Peyer's patch (tissue), 4 donors: ENCODE results near the gene POLR1F. TPM values are rescaled to one million over a fixed set of nuclear protein-coding genes. Genes with fewer than 3 reads are reported as not detected.

Source experiments
- DNase-seq, 3 donors: peaks; one replicate each; pipeline ENCODE4 v3.0.0-alpha.2; 2017 to 2019
- H3K27ac ChIP-seq, 4 donors: fragments of 200-600 bp; sonication (generic); one replicate each; pipeline ENCODE4 v1.5.1; 2016 to 2019
- H3K27me3 ChIP-seq, 2 donors: fragments of 200-600 bp; sonication (generic); one replicate each; pipeline ENCODE4 v1.5.1; 2019
- H3K36me3 ChIP-seq, 3 donors: fragments of 200-600 bp; sonication (generic); one replicate each; pipeline ENCODE4 v1.5.1; 2016 to 2019
- H3K4me1 ChIP-seq, 4 donors: fragments of 200-600 bp; sonication (generic); one replicate each; pipeline ENCODE4 v1.5.1; 2016 to 2019
- H3K4me3 ChIP-seq, 4 donors: fragments of 200-600 bp; sonication (generic); 1 replicate in 3 of 4; 2 replicates in 1 of 4; pipeline ENCODE4 v1.5.1; 2016 to 2019; ENCODE audit warnings: mild to moderate bottlenecking in 1 of 4
- H3K9me3 ChIP-seq, 4 donors: fragments of 200-600 bp; sonication (generic); one replicate each; pipeline ENCODE4 v1.5.1; 2016 to 2019; ENCODE audit warnings: mild to moderate bottlenecking in 1 of 4
- POLR2A ChIP-seq, 2 donors: fragments of 450-650 bp; IDR thresholded peaks; one replicate each; pipeline ENCODE4 v1.5.1; 2017; ENCODE audit warnings: antibody characterized with exemption in 2 of 2, mild to moderate bottlenecking in 2 of 2, moderate library complexity in 2 of 2
- total RNA-seq, 4 donors: library from RNA; depleted of rRNA; stranded (reverse); fragments of >200 nt; gene quantifications; one replicate each; pipeline ENCODE4 v1.1.0, GENCODE V29; 2016
- TF ChIP-seq, protein P1 (sequence below), 6 experiments: fragments of 450-650 bp in 4 of 6; fragments of 200-600 bp in 2 of 6; sonication (generic) in 1 of 6; IDR thresholded peaks; one replicate each; pipeline ENCODE4 v1.5.1; 2017 to 2019; ENCODE audit warnings: antibody characterized with exemption in 6 of 6, mild to moderate bottlenecking in 3 of 6, moderate library complexity in 1 of 6

The POLR1F gene
- total RNA-seq, result 10 to 100 TPM in 1 of 4 donors, 1 to 10 TPM in 3; 4.8 to 12.6 (median 5.6) TPM

GRCh38 chr7:19708397-19709248, at the start of gene POLR1F:
TSS of gene POLR1F (minus strand) at chr7:19709037. CDS start at chr7:19709016, 21 bp downstream.
- H3K9me3 ChIP-seq, result no peaks in the 10 kb centered on the region
- TF ChIP-seq, protein P1, sequence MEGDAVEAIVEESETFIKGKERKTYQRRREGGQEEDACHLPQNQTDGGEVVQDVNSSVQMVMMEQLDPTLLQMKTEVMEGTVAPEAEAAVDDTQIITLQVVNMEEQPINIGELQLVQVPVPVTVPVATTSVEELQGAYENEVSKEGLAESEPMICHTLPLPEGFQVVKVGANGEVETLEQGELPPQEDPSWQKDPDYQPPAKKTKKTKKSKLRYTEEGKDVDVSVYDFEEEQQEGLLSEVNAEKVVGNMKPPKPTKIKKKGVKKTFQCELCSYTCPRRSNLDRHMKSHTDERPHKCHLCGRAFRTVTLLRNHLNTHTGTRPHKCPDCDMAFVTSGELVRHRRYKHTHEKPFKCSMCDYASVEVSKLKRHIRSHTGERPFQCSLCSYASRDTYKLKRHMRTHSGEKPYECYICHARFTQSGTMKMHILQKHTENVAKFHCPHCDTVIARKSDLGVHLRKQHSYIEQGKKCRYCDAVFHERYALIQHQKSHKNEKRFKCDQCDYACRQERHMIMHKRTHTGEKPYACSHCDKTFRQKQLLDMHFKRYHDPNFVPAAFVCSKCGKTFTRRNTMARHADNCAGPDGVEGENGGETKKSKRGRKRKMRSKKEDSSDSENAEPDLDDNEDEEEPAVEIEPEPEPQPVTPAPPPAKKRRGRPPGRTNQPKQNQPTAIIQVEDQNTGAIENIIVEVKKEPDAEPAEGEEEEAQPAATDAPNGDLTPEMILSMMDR (IDR thresholded peaks at IDR 0.05), result peak; percentile 63 to 94 (median 91)
- peak; percentile 73 to 80 for TF ChIP-seq POLR2A (IDR thresholded peaks at IDR 0.05)
- H3K4me1 ChIP-seq, result peaks cover 0 to 17% (median 3%) of the 10 kb centered on the region in 4 donors
- peak within 1 kb of the TSS; percentile 39 to 71 (median 61) for H3K27ac ChIP-seq
- H3K27me3 ChIP-seq, result no peaks in the 10 kb centered on the region
- no peaks in the 10 kb centered on the region for H3K36me3 ChIP-seq
- peak within 1 kb of the TSS; percentile 70 to 83 (median 73) for H3K4me3 ChIP-seq
- peak; percentile 91 to 97 (median 95) for DNase-seq

- H3K36me3 ChIP-seq, result no peaks in the 10 kb centered on the region
- H3K4me3 ChIP-seq, result no peak overlapping the region
- DNase-seq, result no peak
- H3K27ac ChIP-seq, result no peak overlapping the region
- H3K27me3 ChIP-seq, result no peaks in the 10 kb centered on the region
- no peaks in the 10 kb centered on the region for H3K9me3 ChIP-seq
- TF ChIP-seq, protein P1 (IDR thresholded peaks at IDR 0.05), result peak; percentile 53 to 71 (median 67)
- TF ChIP-seq POLR2A (IDR thresholded peaks at IDR 0.05), result no peak
- H3K4me1 ChIP-seq, result no peaks in the 10 kb centered on the region
Observed at GRCh38 chr7:19754521-19755116, 45.8 kb upstream of the POLR1F start.

GRCh38 chr7:19752020-19752419, 43.2 kb upstream of the POLR1F start:
- no peak for DNase-seq
- Histone ChIP-seq H3K4me1 (no peaks in the 10 kb centered on the region), H3K27me3 (no peaks in the 10 kb centered on the region), H3K9me3 (no peaks in the 10 kb centered on the region), H3K27ac (no peak overlapping the region), H3K36me3 (no peaks in the 10 kb centered on the region), H3K4me3 (no peak overlapping the region)
- no peak for TF ChIP-seq POLR2A (IDR thresholded peaks at IDR 0.05)
- TF ChIP-seq, protein P1 (IDR thresholded peaks at IDR 0.05), result no peak

DNA sequence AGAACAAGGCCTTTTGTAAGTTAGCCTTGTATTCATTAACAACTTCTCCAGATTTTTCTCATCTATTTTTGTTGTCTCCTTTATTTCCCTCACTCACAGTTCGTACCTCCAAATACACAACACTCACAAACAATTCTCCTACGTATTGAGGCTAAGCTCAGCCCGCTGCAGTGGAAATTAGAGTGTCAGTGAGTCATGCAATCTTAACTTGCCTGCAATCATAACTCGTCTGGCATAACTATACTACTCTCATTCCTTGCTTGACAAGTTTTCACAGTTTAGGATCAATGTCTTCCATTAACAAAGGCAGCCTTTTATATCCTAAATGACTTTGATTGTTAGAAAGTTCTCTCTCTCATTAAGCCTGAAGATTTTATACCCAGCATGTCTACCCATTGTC, 40.8 kb upstream of the POLR1F start:
- no peaks in the 10 kb centered on the region for H3K9me3 ChIP-seq
- no peak for DNase-seq
- TF ChIP-seq POLR2A (IDR thresholded peaks at IDR 0.05), result no peak
- TF ChIP-seq, protein P1 (IDR thresholded peaks at IDR 0.05), result no peak
- no peaks in the 10 kb centered on the region for H3K27me3 ChIP-seq
- no peaks in the 10 kb centered on the region for H3K36me3 ChIP-seq
- H3K4me1 ChIP-seq, result no peaks in the 10 kb centered on the region
- H3K4me3 ChIP-seq, result no peak overlapping the region
- H3K27ac ChIP-seq, result no peak overlapping the region

GRCh38 chr7:19747740-19748339, 39.0 kb upstream of the POLR1F start:
- no peak overlapping the region for H3K27ac ChIP-seq
- DNase-seq, result no peak
- no peaks in the 10 kb centered on the region for H3K4me1 ChIP-seq
- no peaks in the 10 kb centered on the region for H3K9me3 ChIP-seq
- no peak overlapping the region for H3K4me3 ChIP-seq
- H3K27me3 ChIP-seq, result no peaks in the 10 kb centered on the region
- TF ChIP-seq POLR2A (IDR thresholded peaks at IDR 0.05), result no peak
- TF ChIP-seq, protein P1 (IDR thresholded peaks at IDR 0.05), result peak in 4 of 6 experiments; percentile 48 to 58 (median 52)
- H3K36me3 ChIP-seq, result no peaks in the 10 kb centered on the region
